Renal cortex interstitium (tissue), 15 donors: Measurements from ENCODE around the gene LRRC8A. TPM values are rescaled to one million over a fixed set of nuclear protein-coding genes. Genes with fewer than 3 reads are reported as not detected.
"Not testable (repeated sequence)": the region's sequence is repeated elsewhere in the genome, so short reads cannot be mapped to it uniquely, and the experiment has no call there.

Experiments
- DNase-seq, 11 donors: peaks; one replicate each; pipeline ENCODE4 v3.0.0-alpha.2; 2013; ENCODE audit warnings: low read depth in 9 of 11, low spot score in 4 of 11; ENCODE audit errors: extremely low read depth in 1 of 11
- long read RNA-seq, 16 experiments: transcript quantifications; one replicate each; lab custom pipeline, GENCODE V29; 2026
- polyA plus RNA-seq, 3 donors: library from polyadenylated mRNA; unstranded; fragments of 120-200 nt; gene quantifications; one replicate each; pipeline ENCODE4 v1.2.1, GENCODE V29; 2013; ENCODE audit not compliant: insufficient read length in 3 of 3

LRRC8A gene
- polyA plus RNA-seq: 10 to 100 TPM; 26.9 to 34.5 (median 28.0) TPM
- long read RNA-seq, donor 1, full-length matches to known transcripts: 2 of 2 reads
- long read RNA-seq, donor 1, partial matches to known transcripts: 0 of 2 reads
- long read RNA-seq, donor 1, other reads (novel, unspliced or antisense): 0 of 2 reads
- long read RNA-seq, donor 2, full-length matches to known transcripts: 2 of 12 reads
- long read RNA-seq, donor 2, partial matches to known transcripts: 10 of 12 reads
- long read RNA-seq, donor 2, other reads (novel, unspliced or antisense): 0 of 12 reads
- long read RNA-seq, donor 3, full-length matches to known transcripts: 5 of 21 reads
- long read RNA-seq, donor 3, partial matches to known transcripts: 16 of 21 reads
- long read RNA-seq, donor 3, other reads (novel, unspliced or antisense): 0 of 21 reads
- long read RNA-seq, donor 4, full-length matches to known transcripts: 6 of 6 reads
- long read RNA-seq, donor 4, partial matches to known transcripts: 0 of 6 reads
- long read RNA-seq, donor 4, other reads (novel, unspliced or antisense): 0 of 6 reads
- long read RNA-seq, donor 5: 0 reads
- long read RNA-seq, donor 6, full-length matches to known transcripts: 1 of 13 reads
- long read RNA-seq, donor 6, partial matches to known transcripts: 12 of 13 reads
- long read RNA-seq, donor 6, other reads (novel, unspliced or antisense): 0 of 13 reads
- long read RNA-seq, donor 7, full-length matches to known transcripts: 2 of 17 reads
- long read RNA-seq, donor 7, partial matches to known transcripts: 15 of 17 reads
- long read RNA-seq, donor 7, other reads (novel, unspliced or antisense): 0 of 17 reads
- long read RNA-seq, donor 8, full-length matches to known transcripts: 7 of 16 reads
- long read RNA-seq, donor 8, partial matches to known transcripts: 9 of 16 reads
- long read RNA-seq, donor 8, other reads (novel, unspliced or antisense): 0 of 16 reads
- long read RNA-seq, donor 9, partial matches to known transcripts: 7 of 7 reads
- long read RNA-seq, donor 9, other reads (novel, unspliced or antisense): 0 of 7 reads
- long read RNA-seq, donor 10, full-length matches to known transcripts: 3 of 3 reads
- long read RNA-seq, donor 10, partial matches to known transcripts: 0 of 3 reads
- long read RNA-seq, donor 10, other reads (novel, unspliced or antisense): 0 of 3 reads
- long read RNA-seq, donor 11, full-length matches to known transcripts: 5 of 15 reads
- long read RNA-seq, donor 11, partial matches to known transcripts: 10 of 15 reads
- long read RNA-seq, donor 11, other reads (novel, unspliced or antisense): 0 of 15 reads
- long read RNA-seq, donor 12, full-length matches to known transcripts: 1 of 1 reads
- long read RNA-seq, donor 12, partial matches to known transcripts: 0 of 1 reads
- long read RNA-seq, donor 12, other reads (novel, unspliced or antisense): 0 of 1 reads
- long read RNA-seq, donor 13: 0 reads
- long read RNA-seq, donor 14, full-length matches to known transcripts: 5 of 13 reads
- long read RNA-seq, donor 14, partial matches to known transcripts: 8 of 13 reads
- long read RNA-seq, donor 14, other reads (novel, unspliced or antisense): 0 of 13 reads
- long read RNA-seq, donor 15: 0 reads
- long read RNA-seq, donor 16, full-length matches to known transcripts: 9 of 31 reads
- long read RNA-seq, donor 16, partial matches to known transcripts: 22 of 31 reads
- long read RNA-seq, donor 16, other reads (novel, unspliced or antisense): 0 of 31 reads

GRCh38 chr9:128881884-128882676 lies at the start of gene LRRC8A, which contains the start of gene KYAT1:
TSS of gene LRRC8A (plus strand) at chr9:128882133. CDS start at chr9:128907165, 25,032 bp downstream.
TSS of gene KYAT1 (minus strand) at chr9:128881950. CDS start at chr9:128845405, 36,545 bp downstream.
- peak; percentile 89 to 96 (median 95) for DNase-seq

DNA sequence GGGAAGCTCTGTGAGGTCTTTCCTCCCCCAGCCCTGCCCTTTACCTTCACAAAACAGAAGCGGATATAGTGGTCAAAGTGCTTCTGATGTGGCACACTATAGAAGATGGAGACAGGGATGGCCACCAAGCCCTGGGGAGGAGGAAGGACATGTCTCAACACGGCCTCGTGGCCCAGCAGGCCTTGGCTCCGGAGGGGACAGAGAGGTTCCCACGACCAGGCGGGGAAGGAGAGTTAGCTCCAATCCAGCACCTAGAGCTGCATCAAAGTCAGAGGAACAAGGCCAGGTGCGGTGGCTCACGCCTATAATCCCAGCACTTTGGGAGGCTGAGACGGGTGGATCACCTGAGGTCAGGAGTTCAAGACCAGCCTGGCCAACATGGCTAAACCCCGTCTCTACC lies 48.2 kb upstream of the LRRC8A start:
- no peak for DNase-seq

GRCh38 chr9:128835246-128836210 lies 46.4 kb upstream of the LRRC8A start:
- DNase-seq: no peak

DNA sequence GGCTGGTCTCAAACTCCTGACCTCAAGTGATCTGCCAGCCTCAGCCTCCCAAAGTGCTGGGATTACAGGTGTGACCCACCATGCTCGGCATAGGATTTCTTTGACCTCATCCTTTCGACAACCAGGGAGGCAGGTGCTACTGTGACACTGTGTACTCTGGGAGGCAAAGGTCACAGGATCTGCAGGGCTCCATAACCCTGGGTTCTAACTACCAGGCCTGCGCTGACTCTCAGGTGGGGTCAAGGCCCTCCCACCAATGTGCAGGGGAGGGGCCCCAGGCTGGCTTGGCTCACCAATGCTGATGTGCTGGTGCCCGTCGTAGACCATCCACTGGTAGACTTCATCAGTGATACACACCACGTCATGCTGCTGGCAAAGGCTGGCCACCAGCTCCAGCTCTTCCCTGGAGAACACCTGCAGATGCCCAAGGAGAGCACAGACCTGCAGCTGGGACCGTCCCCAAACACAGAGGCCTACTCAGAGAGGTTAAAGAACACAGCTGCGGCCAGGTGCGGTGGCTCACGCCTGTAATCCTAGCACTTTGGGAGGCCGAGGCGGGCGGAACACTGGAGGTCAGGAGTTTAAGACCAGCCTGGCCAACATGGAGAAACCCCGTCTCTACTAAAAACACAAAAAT lies 45.3 kb upstream of the LRRC8A start:
- no peak for DNase-seq

GRCh38 chr9:128838338-128838737 lies 43.6 kb upstream of the LRRC8A start:
- DNase-seq: no peak

- no peak for DNase-seq
Measured at GRCh38 chr9:128840524-128840923, 41.4 kb upstream of the LRRC8A start.

GRCh38 chr9:128841694-128842492 lies 40.0 kb upstream of the LRRC8A start:
- DNase-seq: no peak

GRCh38 chr9:128843171-128843570 lies 38.8 kb upstream of the LRRC8A start:
- not testable (repeated sequence) for DNase-seq

- DNase-seq: no peak
Measured at GRCh38 chr9:128845186-128845931, 36.6 kb upstream of the LRRC8A start.

DNA sequence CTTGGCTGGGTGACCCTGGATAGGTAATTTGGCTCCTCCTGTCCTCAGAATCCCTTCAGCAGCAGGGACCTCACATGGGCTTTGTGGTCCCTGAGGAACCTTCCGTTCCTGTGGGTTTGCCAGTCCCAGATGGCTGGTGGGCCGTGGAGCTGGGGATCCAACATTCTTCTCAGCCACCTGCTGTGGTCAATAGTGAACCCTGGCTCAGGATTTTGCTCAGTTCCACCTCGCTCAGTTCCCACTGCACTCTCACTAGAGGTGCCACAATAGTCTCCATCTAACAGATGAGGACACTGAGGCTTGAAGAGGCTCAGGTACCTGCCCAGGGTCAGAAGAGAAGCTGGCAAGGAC lies 35.3 kb upstream of the LRRC8A start:
- no peak for DNase-seq

DNA sequence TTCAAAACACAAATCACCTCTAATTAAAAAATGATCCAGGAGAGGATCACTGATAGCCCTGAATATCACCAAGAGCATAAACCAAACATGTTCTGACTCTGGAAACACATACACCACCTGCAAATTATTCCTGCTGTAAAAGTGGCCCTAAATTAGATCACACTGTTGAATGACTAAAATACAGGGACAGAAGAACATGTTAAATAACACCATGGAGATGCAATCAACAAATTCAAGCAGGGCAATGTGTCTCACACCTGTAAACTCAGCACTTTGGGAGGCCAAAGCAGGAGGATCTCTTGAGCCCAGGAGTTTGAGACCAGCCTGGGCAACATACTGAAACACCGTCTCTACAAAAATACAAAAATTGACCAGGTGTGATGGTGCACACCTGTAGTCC lies 34.1 kb upstream of the LRRC8A start:
- no peak for DNase-seq

GRCh38 chr9:128851024-128851423 lies 30.9 kb upstream of the LRRC8A start:
- DNase-seq: not testable (repeated sequence)

DNA sequence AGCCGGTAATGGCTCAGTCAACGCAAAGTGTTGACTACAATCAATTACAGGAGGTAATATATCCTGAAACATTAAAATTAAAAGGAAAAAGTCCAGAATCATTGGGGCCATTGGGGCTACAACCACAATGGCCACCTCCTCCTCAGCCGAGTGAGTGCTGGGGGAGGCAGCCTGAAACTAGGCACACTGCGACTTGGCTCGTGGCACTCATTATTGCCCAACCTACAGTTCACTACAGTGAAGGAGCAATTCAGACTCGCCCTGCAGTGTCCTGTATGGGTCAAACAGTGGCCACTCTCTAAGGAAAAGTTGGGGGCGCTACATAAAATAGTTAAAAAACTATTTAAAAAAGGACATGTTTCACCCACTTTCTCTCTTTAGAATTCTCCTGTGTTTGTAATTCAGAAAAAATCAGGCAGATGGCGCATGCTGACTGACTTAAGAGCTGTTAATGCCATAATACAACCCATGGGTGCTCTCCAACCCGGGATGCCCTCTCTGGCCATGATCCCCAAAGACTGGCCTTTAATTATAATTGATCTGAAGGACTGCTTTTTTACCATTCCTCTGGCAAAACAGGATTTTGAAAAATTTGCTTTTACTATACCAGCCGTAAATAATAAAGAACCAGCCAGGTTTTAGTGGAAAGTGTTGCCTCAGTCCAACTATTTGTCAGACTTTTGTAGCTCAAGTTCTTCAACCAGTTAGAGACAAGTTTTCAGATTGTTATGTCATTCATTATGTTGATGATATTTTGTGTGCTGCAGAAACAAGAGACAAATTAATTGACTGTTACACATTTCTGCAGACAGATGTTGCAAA lies 29.9 kb upstream of the LRRC8A start:
- DNase-seq: not testable (repeated sequence)

DNA sequence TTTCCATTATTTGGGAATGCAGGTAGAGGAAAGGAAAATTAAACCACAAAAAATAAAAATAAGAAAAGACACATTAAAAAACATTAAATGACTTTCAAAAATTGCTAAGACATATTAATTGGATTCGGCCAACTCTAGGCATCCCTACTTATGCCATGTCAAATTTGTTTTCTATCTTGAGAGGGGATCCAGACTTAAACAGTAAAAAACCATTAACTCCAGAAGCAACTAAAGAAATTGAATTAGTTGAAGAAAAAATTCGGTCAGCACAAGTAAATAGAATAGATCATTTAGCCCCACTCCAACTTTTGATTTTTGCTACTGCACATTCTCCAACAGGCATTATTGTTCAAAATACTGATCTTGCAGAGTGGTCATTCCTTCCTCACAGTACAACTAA lies 29.3 kb upstream of the LRRC8A start:
- not testable (repeated sequence) for DNase-seq
